Lower lobe of right lung (tissue), 2 donors: Measurements from ENCODE around the gene MAMDC2. TPM values are rescaled to one million over a fixed set of nuclear protein-coding genes. Genes with fewer than 3 reads are reported as not detected.

Source experiments
- ATAC-seq, 2 donors: fragments of 200-7000 bp; cut with Tn5 transposase; one replicate each; pipeline ENCODE4 v1.9.1; 2020 to 2022; ENCODE audit warnings: mild to moderate bottlenecking in 2 of 2, moderate library complexity in 2 of 2
- DNase-seq: peaks from one replicate; pipeline ENCODE4 v3.0.0-alpha.2; 2020
- H3K27ac ChIP-seq: fragments of 200-600 bp; one replicate; pipeline ENCODE4 v1.8.0; 2022
- H3K27me3 ChIP-seq: fragments of 200-600 bp; one replicate; pipeline ENCODE4 v1.8.0; 2022; ENCODE audit warnings: low read depth
- H3K36me3 ChIP-seq: fragments of 200-600 bp; one replicate; pipeline ENCODE4 v1.8.0; 2022; ENCODE audit warnings: mild to moderate bottlenecking
- H3K4me1 ChIP-seq: fragments of 200-600 bp; one replicate; pipeline ENCODE4 v1.8.0; 2022
- H3K4me3 ChIP-seq: fragments of 200-600 bp; one replicate; pipeline ENCODE4 v1.8.0; 2022; ENCODE audit warnings: mild to moderate bottlenecking
- H3K9me3 ChIP-seq: fragments of 200-600 bp; one replicate; pipeline ENCODE4 v1.8.0; 2022
- CTCF ChIP-seq: fragments of 200-600 bp; IDR thresholded peaks from one replicate; pipeline ENCODE4 v1.8.0; 2022; ENCODE audit warnings: antibody characterized with exemption, mild to moderate bottlenecking
- intact Hi-C: fragments of 100-400 bp; cut with DNase I; formaldehyde crosslinking; loops from one replicate; pipeline ENCODE4 v1.11.0; 2022
- total RNA-seq: library from RNA; stranded (reverse); fragmentation: NEBNext Ultra II Directional; extraction: Animal tissue kit (Norgen Biotek cat#: 25700); gene quantifications from one replicate; pipeline ENCODE4 v1.2.1, GENCODE V29; 2021
- donor health status: DM: no; HTN: yes; CAD: no; lungs with severe emphysema.

MAMDC2 gene
- total RNA-seq, 1 donor from 2014 or later = 35.1 TPM

- ATAC-seq = no peak
- Histone ChIP-seq H3K4me3 (no peak overlapping the region), H3K27me3 (no peaks in the 10 kb centered on the region), H3K27ac (no peak overlapping the region), H3K36me3 (no peaks in the 10 kb centered on the region), H3K9me3 (no peaks in the 10 kb centered on the region), H3K4me1 (no peaks in the 10 kb centered on the region)
- intact Hi-C loops = no loop called here
- no peak for DNase-seq
- TF ChIP-seq CTCF = no peak
Observed at GRCh38 chr9:70135176-70135575, 91.5 kb downstream of the MAMDC2 start.

DNA sequence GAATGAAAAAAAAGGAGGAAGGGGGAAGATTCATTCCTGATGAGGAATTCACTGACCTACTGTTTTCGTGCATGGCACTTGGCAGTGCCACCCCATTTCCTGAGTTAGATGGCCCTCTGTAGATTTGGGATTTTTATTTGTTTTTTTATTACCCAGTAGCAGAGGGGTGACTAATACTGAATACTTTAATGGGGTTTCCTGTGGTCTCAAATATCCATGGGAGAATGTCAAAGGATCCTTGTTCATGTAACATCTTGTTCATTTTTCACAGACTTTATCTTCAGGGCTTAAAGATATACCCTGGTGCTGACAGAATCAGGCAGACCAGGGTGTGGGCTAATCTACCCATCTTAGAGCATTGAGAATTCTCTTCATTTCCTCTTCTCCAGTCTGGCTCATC, 93.0 kb downstream of the MAMDC2 start:
- ATAC-seq (no peak), DNase-seq (no peak)
- peaks cover 5% of the 10 kb centered on the region for H3K36me3 ChIP-seq
- H3K4me3 ChIP-seq = no peak overlapping the region
- H3K4me1 ChIP-seq = no peaks in the 10 kb centered on the region
- H3K27me3 ChIP-seq = no peaks in the 10 kb centered on the region
- H3K9me3 ChIP-seq = no peaks in the 10 kb centered on the region
- no peak overlapping the region for H3K27ac ChIP-seq
- no peak for TF ChIP-seq CTCF
- intact Hi-C loops = no loop called here

DNA sequence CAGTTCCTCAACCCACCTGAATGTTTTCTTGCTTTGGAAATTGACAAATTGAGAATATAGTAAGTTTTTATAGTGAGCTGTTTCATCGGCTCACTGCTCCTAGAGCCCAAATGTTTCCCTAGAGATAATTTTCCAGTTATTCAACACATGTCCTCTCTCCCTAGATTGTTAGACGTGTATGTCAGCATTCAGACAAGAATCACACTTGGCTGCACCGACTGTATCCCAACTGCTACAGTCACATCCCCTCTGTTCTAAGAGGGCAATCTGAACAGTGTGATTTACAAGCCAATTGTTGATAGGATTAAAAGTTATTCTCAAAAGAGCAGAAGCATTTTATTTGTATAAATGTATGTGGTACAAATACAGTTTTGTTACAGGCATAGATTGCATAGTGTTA, 93.9 kb downstream of the MAMDC2 start:
- no peak overlapping the region for H3K27ac ChIP-seq
- H3K4me3 ChIP-seq = no peak overlapping the region
- intact Hi-C loops = no loop called here

DNA sequence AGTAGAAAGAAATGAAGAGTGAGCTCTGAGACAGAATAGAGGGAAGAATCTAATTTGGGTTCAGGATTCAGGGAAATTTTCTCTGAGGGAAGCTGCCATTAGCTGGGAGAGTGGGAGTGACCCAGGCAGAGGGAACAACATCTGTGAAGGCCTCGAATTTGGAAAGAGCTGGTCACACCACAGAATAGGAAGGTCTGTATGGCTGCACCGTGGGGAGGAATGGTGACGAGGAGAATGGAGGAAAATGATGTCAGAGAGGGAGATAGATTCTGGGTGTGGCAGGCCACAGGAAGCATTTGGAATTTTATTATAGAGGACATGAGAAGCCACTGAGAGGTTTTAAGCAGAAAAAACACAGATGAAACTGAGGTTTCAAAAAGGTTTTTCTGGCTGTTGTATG, 98.5 kb downstream of the MAMDC2 start:
- intact Hi-C loops = no loop called here
- no peak for DNase-seq

More for the DNA sequence above, 93.9 kb downstream of the MAMDC2 start:
- no peak for ATAC-seq
- Histone ChIP-seq H3K9me3 (no peaks in the 10 kb centered on the region), H3K36me3 (peaks cover 5% of the 10 kb centered on the region), H3K27me3 (no peaks in the 10 kb centered on the region), H3K4me1 (no peaks in the 10 kb centered on the region)
- no peak for DNase-seq
- TF ChIP-seq CTCF = no peak

GRCh38 chr9:70143394-70144130, 99.9 kb downstream of the MAMDC2 start:
- Histone ChIP-seq H3K9me3 (no peaks in the 10 kb centered on the region), H3K4me1 (no peaks in the 10 kb centered on the region), H3K27ac (no peak overlapping the region), H3K27me3 (no peaks in the 10 kb centered on the region), H3K36me3 (peaks cover 30% of the 10 kb centered on the region), H3K4me3 (no peak overlapping the region)
- DNase-seq (no peak), ATAC-seq (no peak)
- intact Hi-C loops = no loop called here
- TF ChIP-seq CTCF = no peak

More for the DNA sequence above, 98.5 kb downstream of the MAMDC2 start:
- no peaks in the 10 kb centered on the region for H3K4me1 ChIP-seq
- H3K36me3 ChIP-seq = peaks cover 23% of the 10 kb centered on the region
- H3K27me3 ChIP-seq = no peaks in the 10 kb centered on the region
- no peak overlapping the region for H3K4me3 ChIP-seq
- no peak for ATAC-seq
- H3K27ac ChIP-seq = no peak overlapping the region
- no peaks in the 10 kb centered on the region for H3K9me3 ChIP-seq
- TF ChIP-seq CTCF = no peak
